ACC112 (cell line): Measurements from ENCODE around the gene TET3.
A peak's percentile ranks its signal among the peaks of the same experiment; 100 is the strongest.

Experiments used
- H2AFZ ChIP-seq: fragments of 200-600 bp; sonication (generic); one replicate; pipeline ENCODE4 v1.6.0; 2017; ENCODE audit warnings: antibody characterized with exemption, low read length; ENCODE audit not compliant: unreplicated experiment
- H3K27ac ChIP-seq: fragments of 200-600 bp; sonication (generic); 2 replicates; pipeline ENCODE4 v1.5.1; 2014; ENCODE audit warnings: low read depth, mild to moderate bottlenecking, antibody characterized with exemption, low read length, moderate library complexity
- H3K27me3 ChIP-seq: fragments of 200-600 bp; sonication (generic); 2 replicates; pipeline ENCODE4 v1.6.1; 2014; ENCODE audit warnings: mild to moderate bottlenecking, antibody characterized with exemption, low read length, moderate library complexity, mixed read lengths; ENCODE audit not compliant: insufficient read depth
- H3K36me3 ChIP-seq: fragments of 200-600 bp; sonication (generic); 2 replicates; pipeline ENCODE4 v1.6.1; 2016; ENCODE audit warnings: mild to moderate bottlenecking, antibody characterized with exemption, low read length, moderate library complexity, mixed read lengths; ENCODE audit not compliant: insufficient read depth
- H3K4me1 ChIP-seq: fragments of 200-600 bp; sonication (generic); one replicate; pipeline ENCODE4 v1.6.1; 2016; ENCODE audit warnings: low read length, mixed read lengths; ENCODE audit not compliant: insufficient read depth, unreplicated experiment, control insufficient read depth
- H3K4me3 ChIP-seq: fragments of 200-600 bp; sonication (generic); 2 replicates; pipeline ENCODE4 v1.5.1; 2014; ENCODE audit warnings: mild to moderate bottlenecking, low read depth, low read length
- H3K79me2 ChIP-seq: fragments of 200-600 bp; sonication (generic); one replicate; pipeline ENCODE4 v1.6.0; 2016; ENCODE audit warnings: low read length; ENCODE audit not compliant: control insufficient read depth, unreplicated experiment, insufficient read depth

The TET3 gene

GRCh38 chr2:74005786-74006185, 21.1 kb downstream of the TET3 start:
- no peaks in the 10 kb centered on the region for H3K27me3 ChIP-seq
- peaks cover 70% of the 10 kb centered on the region for H3K4me1 ChIP-seq
- no peaks in the 10 kb centered on the region; the same call in 1 of the 2 replicates for H3K36me3 ChIP-seq
- H3K27ac ChIP-seq: no peak overlapping the region
- peaks cover 47% of the 10 kb centered on the region for H3K79me2 ChIP-seq
- H3K4me3 ChIP-seq: no peak overlapping the region
- no peak overlapping the region for H2AFZ ChIP-seq

DNA sequence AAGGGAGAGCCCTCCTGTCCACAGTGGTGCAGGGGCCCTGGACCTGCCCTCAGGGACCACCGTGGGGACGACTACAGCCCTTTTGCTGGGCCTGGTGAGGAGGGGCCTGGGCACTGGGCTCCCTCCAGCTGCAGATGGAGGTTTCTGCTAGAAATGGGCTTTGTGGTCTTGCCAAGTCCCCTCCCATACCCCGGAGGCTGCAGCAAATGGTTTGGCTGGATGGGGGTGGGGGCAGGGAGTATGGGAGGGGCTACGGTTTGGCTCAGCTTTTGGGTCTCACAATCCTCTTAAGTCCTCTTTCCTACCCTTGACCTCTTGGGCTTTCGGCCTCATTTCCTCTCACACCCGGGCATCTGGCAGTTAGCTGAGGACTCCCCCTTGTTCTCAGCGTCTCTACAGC, 21.7 kb downstream of the TET3 start:
- Histone ChIP-seq H3K36me3 (no peaks in the 10 kb centered on the region; the same call in 1 of the 2 replicates), H3K4me3 (0 out of 2 replicates have a peak overlapping the region, but pooled peaks have one; percentile 13), H2AFZ (no peak overlapping the region), H3K27me3 (no peaks in the 10 kb centered on the region), H3K4me1 (peaks cover 63% of the 10 kb centered on the region), H3K27ac (peak overlapping the region; percentile 5; the same call in 1 of the 2 replicates), H3K79me2 (peaks cover 47% of the 10 kb centered on the region)

DNA sequence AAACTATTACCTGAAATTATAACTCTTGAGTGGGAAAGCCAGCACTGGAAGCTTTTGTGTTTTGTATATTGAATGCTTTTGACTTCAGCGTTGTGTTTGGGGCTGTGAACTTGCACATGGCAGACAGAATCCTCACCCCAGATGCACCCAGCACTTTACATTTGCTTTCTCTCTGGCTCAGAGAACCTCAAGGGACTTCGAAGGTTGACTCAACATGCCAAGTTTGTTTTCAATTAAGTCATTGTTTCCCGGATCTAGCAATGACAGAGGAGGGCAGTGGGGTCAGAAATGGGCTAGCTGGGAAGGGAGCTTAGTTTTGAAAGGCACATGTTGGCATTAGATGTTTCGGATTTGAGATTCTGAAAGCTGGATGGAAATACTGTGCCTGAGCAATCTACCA, 22.4 kb downstream of the TET3 start:
- H3K79me2 ChIP-seq: peaks cover 42% of the 10 kb centered on the region
- 0 out of 2 replicates have a peak overlapping the region, but pooled peaks have one; percentile 13 for H3K4me3 ChIP-seq
- H3K27ac ChIP-seq: peak overlapping the region; percentile 13; the same call in 1 of the 2 replicates
- no peaks in the 10 kb centered on the region; the same call in 1 of the 2 replicates for H3K36me3 ChIP-seq
- H2AFZ ChIP-seq: no peak overlapping the region
- H3K27me3 ChIP-seq: no peaks in the 10 kb centered on the region
- H3K4me1 ChIP-seq: peaks cover 57% of the 10 kb centered on the region

DNA sequence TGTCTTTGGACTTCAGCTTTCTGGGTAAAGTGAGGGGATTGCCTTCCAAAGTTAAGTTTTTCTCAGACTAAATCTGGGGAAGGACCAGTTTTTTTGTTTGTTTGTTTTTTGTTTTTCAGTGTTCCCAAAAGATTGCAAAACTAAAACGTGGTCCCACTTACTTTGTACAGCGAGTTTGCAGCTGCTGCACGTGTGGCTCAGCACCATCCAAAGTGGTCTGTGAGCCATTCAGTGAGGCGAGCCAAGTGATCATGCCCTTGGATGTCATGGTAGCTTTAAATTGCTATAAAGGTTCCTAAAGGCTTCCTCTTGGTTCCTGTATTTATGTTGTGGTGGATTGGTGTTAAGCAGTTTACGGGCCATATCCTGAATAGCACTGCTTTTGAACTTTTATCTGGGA, 23.0 kb downstream of the TET3 start:
- H3K4me1 ChIP-seq: peaks cover 57% of the 10 kb centered on the region
- no peaks in the 10 kb centered on the region for H3K27me3 ChIP-seq
- peaks cover 45% of the 10 kb centered on the region for H3K79me2 ChIP-seq
- no peak overlapping the region for H2AFZ ChIP-seq
- H3K27ac ChIP-seq: peak overlapping the region; percentile 13; the same call in 1 of the 2 replicates
- H3K4me3 ChIP-seq: 0 out of 2 replicates have a peak overlapping the region, but pooled peaks have one; percentile 13
- no peaks in the 10 kb centered on the region; the same call in 1 of the 2 replicates for H3K36me3 ChIP-seq

DNA sequence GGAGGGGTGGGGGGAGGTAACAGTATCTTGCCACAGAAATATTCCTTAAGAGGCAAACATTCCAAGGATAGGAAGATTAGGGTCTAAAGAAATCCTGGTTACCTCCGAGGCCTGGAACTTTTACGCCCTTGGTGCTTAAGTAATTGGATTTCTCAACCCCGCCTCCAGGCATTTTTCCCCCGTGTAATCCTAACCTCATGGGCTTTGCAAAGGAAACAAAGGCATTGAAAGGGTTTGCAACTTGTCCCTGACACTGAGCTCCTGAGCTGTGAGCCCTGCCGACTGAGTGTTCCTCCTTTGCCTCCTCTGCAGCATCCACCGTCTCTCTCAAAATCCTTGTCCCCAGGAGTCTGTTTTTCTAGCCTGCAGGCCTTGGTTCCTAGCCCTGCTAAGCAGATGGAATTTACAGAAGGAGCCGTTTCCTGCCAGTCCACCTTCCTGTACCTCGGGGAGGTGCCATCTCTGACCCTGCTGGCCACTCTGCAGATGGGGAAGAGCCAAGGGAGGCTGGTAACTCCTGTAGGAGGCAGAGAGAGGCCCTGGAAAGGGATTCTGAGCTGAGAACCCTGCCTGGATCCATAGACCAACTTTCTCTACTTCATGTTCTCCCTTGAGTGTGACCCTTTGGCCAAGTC, 24.2 kb downstream of the TET3 start:
- Histone ChIP-seq H3K36me3 (no peaks in the 10 kb centered on the region; the same call in 1 of the 2 replicates), H3K79me2 (peaks cover 43% of the 10 kb centered on the region), H3K4me1 (peaks cover 54% of the 10 kb centered on the region), H2AFZ (no peak overlapping the region), H3K4me3 (no peak overlapping the region), H3K27me3 (no peaks in the 10 kb centered on the region), H3K27ac (no peak overlapping the region)

DNA sequence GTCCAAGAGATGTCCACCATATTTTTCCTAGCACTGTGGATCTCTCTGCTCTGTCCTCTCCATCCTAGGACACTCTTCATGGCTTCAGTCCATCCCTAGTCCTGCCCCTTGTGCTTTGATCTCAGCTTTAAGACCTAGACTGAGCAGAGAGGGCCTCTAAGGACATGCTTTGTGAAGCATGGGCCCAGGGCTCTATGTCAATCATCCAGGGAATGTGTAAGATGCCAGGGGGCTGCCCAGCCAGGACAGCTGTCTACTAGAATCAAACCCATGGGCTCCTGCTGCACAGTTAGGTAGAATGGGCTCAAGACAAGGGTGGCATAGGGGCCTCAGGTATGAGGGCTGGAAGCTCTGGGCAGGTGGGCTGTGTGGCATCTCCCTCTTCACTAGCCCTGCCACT, 24.9 kb downstream of the TET3 start:
- Histone ChIP-seq H3K4me1 (peaks cover 47% of the 10 kb centered on the region), H3K79me2 (peaks cover 38% of the 10 kb centered on the region), H3K27me3 (no peaks in the 10 kb centered on the region), H3K27ac (no peak overlapping the region), H3K4me3 (no peak overlapping the region), H2AFZ (no peak overlapping the region), H3K36me3 (no peaks in the 10 kb centered on the region; the same call in 1 of the 2 replicates)

- H3K4me1 ChIP-seq: peaks cover 42% of the 10 kb centered on the region
- H3K79me2 ChIP-seq: peaks cover 36% of the 10 kb centered on the region
- no peaks in the 10 kb centered on the region; the same call in 1 of the 2 replicates for H3K36me3 ChIP-seq
- no peaks in the 10 kb centered on the region for H3K27me3 ChIP-seq
- no peak overlapping the region for H2AFZ ChIP-seq
- no peak overlapping the region for H3K4me3 ChIP-seq
- H3K27ac ChIP-seq: no peak overlapping the region
These were observed 25.4 kb downstream of the TET3 start for GRCh38 chr2:74010087-74010541.

- no peak overlapping the region for H3K4me3 ChIP-seq
These were observed 26.5 kb downstream of the TET3 start for GRCh38 chr2:74011246-74011645.

DNA sequence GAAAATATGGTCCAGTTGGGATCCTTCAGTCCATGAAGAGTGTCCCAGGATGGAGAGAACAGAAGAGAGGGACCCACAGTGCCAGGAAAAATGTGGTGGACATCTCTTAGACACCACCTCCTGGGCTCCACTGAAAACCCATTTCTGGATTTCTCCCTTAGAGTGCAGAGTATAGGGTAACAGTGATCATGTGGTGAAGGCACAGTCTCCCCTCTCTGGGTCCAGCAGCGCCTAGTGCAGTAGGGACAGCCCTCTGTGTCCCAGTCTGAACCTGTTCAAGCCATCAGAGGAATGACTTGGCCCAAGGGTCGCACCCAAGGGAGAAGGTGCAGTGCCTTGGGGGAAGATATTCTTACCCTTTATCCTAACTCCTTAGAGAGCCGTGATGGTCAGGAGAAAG, 30.1 kb downstream of the TET3 start:
- Histone ChIP-seq H2AFZ (no peak overlapping the region), H3K4me3 (no peak overlapping the region), H3K27ac (no peak overlapping the region), H3K36me3 (no peaks in the 10 kb centered on the region), H3K27me3 (no peaks in the 10 kb centered on the region), H3K79me2 (peaks cover 31% of the 10 kb centered on the region), H3K4me1 (no peaks in the 10 kb centered on the region)

More at GRCh38 chr2:74011246-74011645, 26.5 kb downstream of the TET3 start:
- Histone ChIP-seq H3K27me3 (no peaks in the 10 kb centered on the region), H3K79me2 (peaks cover 29% of the 10 kb centered on the region), H2AFZ (no peak overlapping the region), H3K36me3 (no peaks in the 10 kb centered on the region), H3K27ac (no peak overlapping the region), H3K4me1 (peaks cover 30% of the 10 kb centered on the region)

GRCh38 chr2:74017223-74017622, 32.5 kb downstream of the TET3 start:
- no peaks in the 10 kb centered on the region for H3K4me1 ChIP-seq
- no peak overlapping the region for H3K4me3 ChIP-seq
- H3K79me2 ChIP-seq: peaks cover 22% of the 10 kb centered on the region

GRCh38 chr2:74019516-74019915, 34.8 kb downstream of the TET3 start:
- no peak overlapping the region for H3K27ac ChIP-seq
- H3K79me2 ChIP-seq: peaks cover 26% of the 10 kb centered on the region
- H3K4me1 ChIP-seq: no peaks in the 10 kb centered on the region
- H2AFZ ChIP-seq: no peak overlapping the region
- H3K27me3 ChIP-seq: no peaks in the 10 kb centered on the region
- H3K36me3 ChIP-seq: no peaks in the 10 kb centered on the region
- no peak overlapping the region for H3K4me3 ChIP-seq

More at GRCh38 chr2:74017223-74017622, 32.5 kb downstream of the TET3 start:
- no peak overlapping the region for H3K27ac ChIP-seq
- H2AFZ ChIP-seq: no peak overlapping the region
- H3K27me3 ChIP-seq: no peaks in the 10 kb centered on the region
- H3K36me3 ChIP-seq: no peaks in the 10 kb centered on the region
